SK-N-SH treated with all-trans-retinoic acid at 6 μM for 48 hours (cell line): ENCODE data around the gene RUNX3.

Experiments
- ATAC-seq: fragments of 200-7000 bp; cut with Tn5 transposase; 3 replicates; pipeline ENCODE4 v1.9.1; 2020; ENCODE audit warnings: mild to moderate bottlenecking, moderate library complexity
- ARNTL ChIP-seq: fragments of 450-650 bp; formaldehyde crosslinking; IDR thresholded peaks from 2 replicates; pipeline ENCODE4 v1.5.0; 2020; ENCODE audit warnings: low read depth, mild to moderate bottlenecking, moderate library complexity, borderline replicate concordance
- BACH2 ChIP-seq: fragments of 250-450 bp; sonication (Bioruptor Pico); IDR thresholded peaks from 2 replicates; pipeline ENCODE4 v1.9.0; 2021; ENCODE audit warnings: mild to moderate bottlenecking, borderline replicate concordance
- CREB5 ChIP-seq: fragments of 250-450 bp; sonication (Bioruptor Pico); IDR thresholded peaks from 2 replicates; pipeline ENCODE4 v1.5.1; 2020; ENCODE audit warnings: low read depth, mild to moderate bottlenecking, moderate library complexity
- CSDC2 ChIP-seq: fragments of 250-450 bp; sonication (Bioruptor Pico); IDR thresholded peaks from 2 replicates; pipeline ENCODE4 v1.5.0; 2020; ENCODE audit warnings: mild to moderate bottlenecking, moderate library complexity
- GLIS3 ChIP-seq: fragments of 250-450 bp; sonication (Bioruptor Pico); IDR thresholded peaks from 2 replicates; pipeline ENCODE4 v1.5.0; 2020; ENCODE audit warnings: mild to moderate bottlenecking, moderate library complexity
- ISL1 ChIP-seq: fragments of 250-450 bp; sonication (Bioruptor Pico); IDR thresholded peaks from 2 replicates; pipeline ENCODE4 v2.1.2; 2022; ENCODE audit warnings: mild to moderate bottlenecking, moderate library complexity
- OSR1 ChIP-seq: fragments of 250-450 bp; sonication (Bioruptor Pico); IDR thresholded peaks from 2 replicates; pipeline ENCODE4 v1.8.0; 2022; ENCODE audit warnings: moderate library complexity, mild to moderate bottlenecking, inconsistent platforms
- PPARA ChIP-seq: fragments of 250-450 bp; sonication (Bioruptor Pico); IDR thresholded peaks from 2 replicates; pipeline ENCODE4 v1.5.0; 2020; ENCODE audit warnings: mild to moderate bottlenecking, borderline replicate concordance
- SNAI2 ChIP-seq: fragments of 250-450 bp; sonication (Bioruptor Pico); IDR thresholded peaks from 2 replicates; pipeline ENCODE4 v1.5.0; 2020; ENCODE audit warnings: mild to moderate bottlenecking, moderate library complexity
- TCF4 ChIP-seq: fragments of 250-450 bp; sonication (Bioruptor Pico); IDR thresholded peaks from 2 replicates; pipeline ENCODE4 v1.8.0; 2021; ENCODE audit warnings: mild to moderate bottlenecking, moderate library complexity, borderline replicate concordance
- TOX ChIP-seq: fragments of 250-450 bp; sonication (Bioruptor Pico); IDR thresholded peaks from 2 replicates; pipeline ENCODE4 v1.8.0; 2021; ENCODE audit warnings: mild to moderate bottlenecking, moderate library complexity, borderline replicate concordance
- ZC3H10 ChIP-seq: fragments of 250-450 bp; sonication (Bioruptor Pico); IDR thresholded peaks from 2 replicates; pipeline ENCODE4 v1.5.1; 2021; ENCODE audit warnings: mild to moderate bottlenecking, moderate library complexity
- ZFP3 ChIP-seq: fragments of 250-450 bp; sonication (Bioruptor Pico); IDR thresholded peaks from 2 replicates; pipeline ENCODE4 v1.5.0; 2020; ENCODE audit warnings: mild to moderate bottlenecking, moderate library complexity
- ZFP30 ChIP-seq: fragments of 450-650 bp; formaldehyde crosslinking; IDR thresholded peaks from 2 replicates; pipeline ENCODE4 v1.5.0; 2022; ENCODE audit warnings: mild to moderate bottlenecking, moderate library complexity
- TF ChIP-seq, protein P1 (sequence below): fragments of 250-450 bp; sonication (Bioruptor Pico); IDR thresholded peaks from 2 replicates; pipeline ENCODE4 v1.5.1; 2021; ENCODE audit warnings: mild to moderate bottlenecking, moderate library complexity
- TF ChIP-seq, protein P2 (sequence below): fragments of 250-450 bp; sonication (Bioruptor Pico); IDR thresholded peaks from 2 replicates; pipeline ENCODE4 v1.8.0; 2020; ENCODE audit warnings: mild to moderate bottlenecking, moderate library complexity, borderline replicate concordance
- TF ChIP-seq, protein P3 (sequence below): fragments of 250-450 bp; sonication (Bioruptor Pico); IDR thresholded peaks from 2 replicates; pipeline ENCODE4 v1.5.0; 2020; ENCODE audit warnings: mild to moderate bottlenecking, moderate library complexity

Gene RUNX3

DNA sequence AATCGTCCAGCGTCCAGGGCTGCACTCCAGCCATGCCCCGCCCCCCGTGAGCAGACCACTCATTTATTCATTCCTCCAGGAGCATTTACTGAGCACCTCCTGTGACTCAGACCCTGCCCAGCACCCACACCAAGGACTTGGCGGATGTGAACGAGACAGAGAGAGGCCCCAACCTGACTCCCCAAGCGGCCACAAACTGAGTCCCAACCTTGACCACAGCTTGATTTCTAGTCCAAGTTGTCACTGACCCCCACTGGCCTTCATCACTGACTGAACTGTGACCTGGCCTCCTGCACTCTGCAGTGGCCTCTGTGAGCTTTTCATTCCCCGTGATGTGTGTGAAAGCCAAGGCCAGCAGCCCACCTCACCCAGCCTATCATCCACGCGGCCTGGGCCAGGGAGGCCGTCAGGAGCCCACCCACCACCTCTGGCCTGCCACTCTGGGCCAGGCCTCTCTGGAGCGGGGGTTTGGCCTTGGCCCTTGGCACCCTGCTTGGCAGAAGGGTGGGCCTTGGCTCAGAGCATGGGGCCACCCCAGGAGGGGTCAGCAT, 19.3 kb upstream of the RUNX3 start:
- peak; percentile 47 for ATAC-seq

DNA sequence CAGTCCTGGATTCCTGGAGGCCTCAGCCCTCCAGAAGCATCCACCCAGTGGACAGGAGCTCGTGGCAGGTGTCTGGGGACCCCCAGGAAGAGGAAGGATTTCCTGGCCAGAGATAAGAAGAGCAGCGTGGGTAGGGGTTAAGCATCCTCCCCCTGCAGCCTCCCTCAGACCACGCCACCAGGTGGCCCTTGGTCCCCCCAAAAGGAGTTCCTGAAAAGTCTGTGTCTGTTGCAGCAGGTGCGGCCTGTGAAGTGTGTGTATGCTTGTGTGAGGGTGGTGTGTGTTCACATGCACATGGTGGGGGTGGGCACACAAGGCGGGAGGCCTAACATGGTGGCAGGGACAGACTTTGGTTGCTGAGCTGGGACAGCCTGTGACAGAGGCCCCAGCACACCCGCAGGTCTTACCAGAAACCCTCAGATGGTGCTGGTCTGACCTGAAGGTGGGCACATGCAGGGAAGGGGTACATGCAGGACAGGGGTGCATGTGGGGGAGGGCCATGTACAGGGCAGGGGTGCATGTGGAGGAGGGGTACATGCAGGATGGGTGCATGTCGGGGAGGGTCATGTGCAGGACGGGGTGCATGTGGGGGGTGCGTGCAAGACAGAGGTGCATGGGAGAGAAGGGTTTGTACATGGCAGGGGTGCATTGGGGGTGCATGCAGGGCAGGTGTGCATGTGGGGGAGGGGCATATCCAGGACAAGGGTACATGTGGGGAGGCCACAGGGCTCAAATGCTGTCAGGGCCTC, 18.2 kb upstream of the RUNX3 start:
- no peak for TF ChIP-seq CREB5 (CRISPR knock-in tag)
- TF ChIP-seq, protein P1, sequence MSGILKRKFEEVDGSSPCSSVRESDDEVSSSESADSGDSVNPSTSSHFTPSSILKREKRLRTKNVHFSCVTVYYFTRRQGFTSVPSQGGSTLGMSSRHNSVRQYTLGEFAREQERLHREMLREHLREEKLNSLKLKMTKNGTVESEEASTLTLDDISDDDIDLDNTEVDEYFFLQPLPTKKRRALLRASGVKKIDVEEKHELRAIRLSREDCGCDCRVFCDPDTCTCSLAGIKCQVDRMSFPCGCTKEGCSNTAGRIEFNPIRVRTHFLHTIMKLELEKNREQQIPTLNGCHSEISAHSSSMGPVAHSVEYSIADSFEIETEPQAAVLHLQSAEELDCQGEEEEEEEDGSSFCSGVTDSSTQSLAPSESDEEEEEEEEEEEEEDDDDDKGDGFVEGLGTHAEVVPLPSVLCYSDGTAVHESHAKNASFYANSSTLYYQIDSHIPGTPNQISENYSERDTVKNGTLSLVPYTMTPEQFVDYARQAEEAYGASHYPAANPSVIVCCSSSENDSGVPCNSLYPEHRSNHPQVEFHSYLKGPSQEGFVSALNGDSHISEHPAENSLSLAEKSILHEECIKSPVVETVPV (CRISPR knock-in tag): no peak
- no peak for TF ChIP-seq SNAI2 (CRISPR knock-in tag)
- no peak for TF ChIP-seq ZFP3 (CRISPR knock-in tag)
- TF ChIP-seq ZC3H10 (CRISPR knock-in tag): no peak
- no peak for TF ChIP-seq CSDC2 (CRISPR knock-in tag)
- no peak for TF ChIP-seq ZFP30 (CRISPR knock-in tag)
- TF ChIP-seq ARNTL (CRISPR knock-in tag): no peak
- TF ChIP-seq PPARA (CRISPR knock-in tag): no peak
- no peak for TF ChIP-seq GLIS3 (CRISPR knock-in tag)
- TF ChIP-seq, protein P2, sequence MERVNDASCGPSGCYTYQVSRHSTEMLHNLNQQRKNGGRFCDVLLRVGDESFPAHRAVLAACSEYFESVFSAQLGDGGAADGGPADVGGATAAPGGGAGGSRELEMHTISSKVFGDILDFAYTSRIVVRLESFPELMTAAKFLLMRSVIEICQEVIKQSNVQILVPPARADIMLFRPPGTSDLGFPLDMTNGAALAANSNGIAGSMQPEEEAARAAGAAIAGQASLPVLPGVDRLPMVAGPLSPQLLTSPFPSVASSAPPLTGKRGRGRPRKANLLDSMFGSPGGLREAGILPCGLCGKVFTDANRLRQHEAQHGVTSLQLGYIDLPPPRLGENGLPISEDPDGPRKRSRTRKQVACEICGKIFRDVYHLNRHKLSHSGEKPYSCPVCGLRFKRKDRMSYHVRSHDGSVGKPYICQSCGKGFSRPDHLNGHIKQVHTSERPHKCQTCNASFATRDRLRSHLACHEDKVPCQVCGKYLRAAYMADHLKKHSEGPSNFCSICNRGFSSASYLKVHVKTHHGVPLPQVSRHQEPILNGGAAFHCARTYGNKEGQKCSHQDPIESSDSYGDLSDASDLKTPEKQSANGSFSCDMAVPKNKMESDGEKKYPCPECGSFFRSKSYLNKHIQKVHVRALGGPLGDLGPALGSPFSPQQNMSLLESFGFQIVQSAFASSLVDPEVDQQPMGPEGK (CRISPR knock-in tag): no peak
- TF ChIP-seq OSR1 (CRISPR knock-in tag): no peak
- TF ChIP-seq, protein P3, sequence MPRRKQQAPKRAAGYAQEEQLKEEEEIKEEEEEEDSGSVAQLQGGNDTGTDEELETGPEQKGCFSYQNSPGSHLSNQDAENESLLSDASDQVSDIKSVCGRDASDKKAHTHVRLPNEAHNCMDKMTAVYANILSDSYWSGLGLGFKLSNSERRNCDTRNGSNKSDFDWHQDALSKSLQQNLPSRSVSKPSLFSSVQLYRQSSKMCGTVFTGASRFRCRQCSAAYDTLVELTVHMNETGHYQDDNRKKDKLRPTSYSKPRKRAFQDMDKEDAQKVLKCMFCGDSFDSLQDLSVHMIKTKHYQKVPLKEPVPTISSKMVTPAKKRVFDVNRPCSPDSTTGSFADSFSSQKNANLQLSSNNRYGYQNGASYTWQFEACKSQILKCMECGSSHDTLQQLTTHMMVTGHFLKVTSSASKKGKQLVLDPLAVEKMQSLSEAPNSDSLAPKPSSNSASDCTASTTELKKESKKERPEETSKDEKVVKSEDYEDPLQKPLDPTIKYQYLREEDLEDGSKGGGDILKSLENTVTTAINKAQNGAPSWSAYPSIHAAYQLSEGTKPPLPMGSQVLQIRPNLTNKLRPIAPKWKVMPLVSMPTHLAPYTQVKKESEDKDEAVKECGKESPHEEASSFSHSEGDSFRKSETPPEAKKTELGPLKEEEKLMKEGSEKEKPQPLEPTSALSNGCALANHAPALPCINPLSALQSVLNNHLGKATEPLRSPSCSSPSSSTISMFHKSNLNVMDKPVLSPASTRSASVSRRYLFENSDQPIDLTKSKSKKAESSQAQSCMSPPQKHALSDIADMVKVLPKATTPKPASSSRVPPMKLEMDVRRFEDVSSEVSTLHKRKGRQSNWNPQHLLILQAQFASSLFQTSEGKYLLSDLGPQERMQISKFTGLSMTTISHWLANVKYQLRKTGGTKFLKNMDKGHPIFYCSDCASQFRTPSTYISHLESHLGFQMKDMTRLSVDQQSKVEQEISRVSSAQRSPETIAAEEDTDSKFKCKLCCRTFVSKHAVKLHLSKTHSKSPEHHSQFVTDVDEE: no peak
- no peak for TF ChIP-seq BACH2 (CRISPR knock-in tag)
- no peak for TF ChIP-seq TCF4 (CRISPR knock-in tag)
- ATAC-seq: no peak

More for the DNA sequence above, 19.3 kb upstream of the RUNX3 start:
- TF ChIP-seq TCF4 (CRISPR knock-in tag): no peak
- TF ChIP-seq ISL1 (CRISPR knock-in tag): no peak
- TF ChIP-seq GLIS3 (CRISPR knock-in tag): no peak
- TF ChIP-seq TOX (CRISPR knock-in tag): no peak
- TF ChIP-seq CREB5 (CRISPR knock-in tag): no peak
- no peak for TF ChIP-seq ARNTL (CRISPR knock-in tag)
- no peak for TF ChIP-seq PPARA (CRISPR knock-in tag)
- no peak for TF ChIP-seq ZC3H10 (CRISPR knock-in tag)
- no peak for TF ChIP-seq ZFP3 (CRISPR knock-in tag)
- TF ChIP-seq, protein P2 (CRISPR knock-in tag): no peak
- TF ChIP-seq CSDC2 (CRISPR knock-in tag): no peak
- no peak for TF ChIP-seq BACH2 (CRISPR knock-in tag)
- TF ChIP-seq OSR1 (CRISPR knock-in tag): no peak
